ENCODE measurements around the gene LRMDA.

DNA sequence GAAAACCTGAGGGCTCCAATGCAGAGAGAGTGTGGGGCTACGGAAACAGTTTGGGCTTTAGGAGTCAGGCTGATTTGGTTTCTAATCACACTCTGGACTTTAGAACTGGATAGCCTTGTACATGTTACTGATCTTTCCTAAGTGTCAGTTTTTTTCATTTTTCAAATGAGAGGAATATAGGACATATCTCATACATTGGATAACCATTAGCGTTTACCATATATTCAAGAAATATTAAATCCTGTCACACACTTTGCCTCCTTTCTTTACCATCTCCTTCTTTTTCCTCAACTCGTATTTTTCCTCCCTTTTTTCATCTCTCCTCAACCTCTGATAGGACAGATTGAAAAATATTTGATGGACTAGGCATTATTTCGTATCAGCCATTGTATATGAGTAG lies 885.7 kb downstream of the LRMDA start:
- TF ChIP-seq, protein P1, sequence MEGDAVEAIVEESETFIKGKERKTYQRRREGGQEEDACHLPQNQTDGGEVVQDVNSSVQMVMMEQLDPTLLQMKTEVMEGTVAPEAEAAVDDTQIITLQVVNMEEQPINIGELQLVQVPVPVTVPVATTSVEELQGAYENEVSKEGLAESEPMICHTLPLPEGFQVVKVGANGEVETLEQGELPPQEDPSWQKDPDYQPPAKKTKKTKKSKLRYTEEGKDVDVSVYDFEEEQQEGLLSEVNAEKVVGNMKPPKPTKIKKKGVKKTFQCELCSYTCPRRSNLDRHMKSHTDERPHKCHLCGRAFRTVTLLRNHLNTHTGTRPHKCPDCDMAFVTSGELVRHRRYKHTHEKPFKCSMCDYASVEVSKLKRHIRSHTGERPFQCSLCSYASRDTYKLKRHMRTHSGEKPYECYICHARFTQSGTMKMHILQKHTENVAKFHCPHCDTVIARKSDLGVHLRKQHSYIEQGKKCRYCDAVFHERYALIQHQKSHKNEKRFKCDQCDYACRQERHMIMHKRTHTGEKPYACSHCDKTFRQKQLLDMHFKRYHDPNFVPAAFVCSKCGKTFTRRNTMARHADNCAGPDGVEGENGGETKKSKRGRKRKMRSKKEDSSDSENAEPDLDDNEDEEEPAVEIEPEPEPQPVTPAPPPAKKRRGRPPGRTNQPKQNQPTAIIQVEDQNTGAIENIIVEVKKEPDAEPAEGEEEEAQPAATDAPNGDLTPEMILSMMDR (IDR thresholded peaks at IDR 0.05), result no peak
- no peak for TF ChIP-seq POLR2A (IDR thresholded peaks at IDR 0.05)
